GM21619 (cell line): Measurements from ENCODE around the gene AHCTF1.

Experiments
- ATAC-seq: cut with Tn5 transposase; IDR thresholded peaks from one replicate; pipeline ENCODE4 v1.9.1; 2021; ENCODE audit not compliant: unreplicated experiment

The AHCTF1 gene

GRCh38 chr1:246798606-246799496 is 132.9 kb downstream of the AHCTF1 start:
- no peak for ATAC-seq

GRCh38 chr1:246798107-246798506 is 133.6 kb downstream of the AHCTF1 start:
- ATAC-seq: no peak

- ATAC-seq: no peak
Measured at GRCh38 chr1:246797597-246797996, 134.2 kb downstream of the AHCTF1 start.

GRCh38 chr1:246797157-246797556 is 134.6 kb downstream of the AHCTF1 start:
- ATAC-seq: no peak

GRCh38 chr1:246795906-246796694 is 135.6 kb downstream of the AHCTF1 start:
- no peak for ATAC-seq

- ATAC-seq: no peak
Measured at GRCh38 chr1:246794828-246795671, 136.7 kb downstream of the AHCTF1 start.

DNA sequence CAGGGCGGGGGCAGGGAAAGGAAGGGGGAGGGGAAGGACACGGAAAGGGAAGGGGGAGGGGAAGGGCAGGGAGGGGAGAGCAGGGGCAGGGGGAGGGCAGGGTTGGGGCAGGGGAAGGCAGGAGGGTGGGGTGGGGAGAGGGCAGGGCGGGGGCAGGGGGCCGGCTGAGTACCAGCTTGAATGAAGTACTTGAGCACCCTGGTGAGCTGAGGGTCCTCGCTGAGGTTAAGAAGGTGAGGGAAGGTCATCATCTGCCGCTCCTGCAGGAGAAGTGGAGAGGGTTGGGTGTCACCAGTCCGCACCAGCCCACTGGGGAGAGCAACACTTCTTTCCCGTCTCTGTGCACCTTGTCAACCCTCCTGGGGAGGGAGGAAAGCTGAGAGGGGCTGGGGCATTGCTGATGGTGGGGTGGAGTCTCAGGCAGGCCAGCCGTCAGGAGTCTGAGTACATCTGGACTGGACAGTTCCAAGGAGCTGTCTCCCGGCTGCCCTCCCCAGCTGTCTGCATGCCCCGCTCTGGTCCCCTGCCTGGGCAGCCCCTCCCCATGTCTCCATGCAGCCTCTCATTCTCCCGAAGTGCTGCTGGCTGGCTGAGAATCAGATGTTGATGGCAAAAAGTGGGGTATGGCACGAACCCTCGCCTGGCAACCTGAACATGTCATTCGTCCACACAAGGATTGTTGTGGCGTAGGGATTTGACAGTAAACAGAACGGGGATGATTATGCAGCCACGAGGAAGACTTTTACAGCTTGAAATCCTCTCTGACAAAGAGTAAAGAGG is 137.5 kb downstream of the AHCTF1 start:
- no peak for ATAC-seq

DNA sequence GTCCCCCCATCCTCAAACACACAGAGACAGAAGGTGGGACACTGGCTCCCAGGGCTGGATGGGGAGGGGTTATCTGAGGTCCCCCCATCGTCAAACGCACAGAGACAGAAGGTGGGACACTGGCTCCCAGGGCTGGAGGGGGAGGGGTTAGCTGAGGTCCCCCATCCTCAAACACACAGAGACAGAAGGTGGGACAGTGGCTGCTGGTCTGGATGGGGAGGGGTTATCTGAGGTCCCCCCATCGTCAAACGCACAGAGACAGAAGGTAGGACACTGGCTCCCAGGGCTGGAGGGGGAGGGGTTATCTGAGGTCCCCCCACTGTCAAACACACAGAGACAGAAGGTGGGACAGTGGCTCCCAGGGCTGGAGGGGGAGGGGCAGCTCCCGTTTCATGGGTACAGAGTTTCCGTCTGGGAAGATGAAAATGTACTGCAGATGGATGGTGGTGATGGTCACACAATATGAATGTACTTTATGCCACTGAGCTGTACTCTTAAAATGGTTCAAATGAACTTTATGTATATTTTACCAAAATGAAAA is 138.3 kb downstream of the AHCTF1 start:
- no peak for ATAC-seq

- ATAC-seq: no peak
Measured at GRCh38 chr1:246792603-246793002, 139.1 kb downstream of the AHCTF1 start.

DNA sequence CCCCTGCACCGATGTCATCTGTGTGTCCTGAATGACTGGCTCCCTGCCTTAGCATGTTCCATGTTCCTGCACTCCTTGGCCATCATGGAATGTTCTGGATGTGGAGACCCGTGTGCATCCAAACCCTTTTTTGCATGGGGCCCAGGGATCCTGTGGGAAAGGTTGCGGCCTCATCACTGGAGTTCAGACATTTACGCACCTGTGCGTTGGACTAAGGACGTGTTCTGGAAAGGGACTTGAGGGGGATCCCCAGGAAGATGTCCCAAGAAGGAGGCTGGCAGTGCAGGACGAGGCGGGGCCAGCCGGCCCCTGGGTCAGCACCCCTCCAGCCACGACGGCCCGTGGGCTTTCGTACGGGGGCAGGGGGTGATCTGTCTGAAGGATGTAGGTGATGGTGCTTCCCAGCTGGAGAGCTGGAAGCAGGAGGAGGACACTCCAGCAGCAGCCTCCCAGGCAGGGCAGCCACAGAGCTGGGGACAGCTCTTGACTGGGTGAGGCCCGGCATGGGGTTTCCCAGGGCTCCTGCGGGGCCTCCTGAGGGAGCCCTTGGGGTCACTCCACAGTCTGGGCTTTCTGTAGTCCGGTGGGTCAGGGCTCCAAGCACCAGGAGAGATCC is 140.3 kb downstream of the AHCTF1 start:
- ATAC-seq: no peak

- ATAC-seq: no peak
Measured at GRCh38 chr1:246790833-246791232, 140.9 kb downstream of the AHCTF1 start.

- ATAC-seq: no peak
Measured at GRCh38 chr1:246790364-246790763, 141.4 kb downstream of the AHCTF1 start.

DNA sequence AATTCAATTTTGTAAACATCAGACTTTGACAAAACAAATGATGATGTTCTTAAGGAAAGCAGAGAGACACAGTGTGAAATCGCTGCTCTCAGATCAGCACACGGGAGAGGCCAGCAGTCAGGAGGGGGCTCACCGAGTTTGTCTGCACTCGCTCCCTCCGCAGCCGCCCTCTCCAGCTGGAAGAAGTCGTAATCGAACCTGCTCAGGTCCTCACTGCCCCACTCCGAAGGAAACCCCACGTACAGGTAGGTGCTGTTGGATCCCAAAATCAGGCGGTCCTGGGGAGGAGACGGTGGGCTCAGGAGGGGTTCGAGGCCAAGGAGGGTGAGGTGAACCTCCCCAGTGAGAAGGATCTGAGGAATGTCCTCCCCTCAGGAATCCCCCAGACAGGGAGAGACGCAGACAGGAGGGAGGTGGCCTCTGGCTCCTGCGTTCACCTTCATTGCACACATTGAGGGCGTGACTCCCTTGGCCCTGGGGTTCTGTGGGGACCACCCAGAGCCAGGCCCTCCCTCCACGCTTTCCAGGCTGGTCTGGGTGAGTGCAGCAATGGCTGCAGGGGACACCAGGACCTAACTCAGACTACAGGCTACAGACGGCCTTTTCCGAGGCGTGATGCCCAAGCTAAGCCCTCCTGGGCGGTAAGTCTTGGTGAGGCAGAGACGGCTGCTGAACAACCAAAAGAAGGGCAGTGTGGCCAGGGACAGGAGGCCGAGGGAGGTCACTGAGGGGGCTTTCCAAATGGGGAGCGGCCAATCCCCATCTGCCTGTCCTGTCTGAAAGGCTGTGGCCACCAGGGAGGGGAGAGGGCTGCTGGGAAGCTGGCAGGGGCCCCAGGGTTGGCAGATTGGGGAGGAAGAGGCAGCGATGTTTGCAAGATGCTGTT is 142.1 kb downstream of the AHCTF1 start:
- ATAC-seq: no peak
